AML-193 (cell line): ENCODE measurements around the gene CELSR3.

ENCODE experiments used
- DNase-seq, 2 experiments: peaks; one replicate each; lab custom pipeline; 2025; lab: John Stamatoyannopoulos, UW

Gene CELSR3, protein sequence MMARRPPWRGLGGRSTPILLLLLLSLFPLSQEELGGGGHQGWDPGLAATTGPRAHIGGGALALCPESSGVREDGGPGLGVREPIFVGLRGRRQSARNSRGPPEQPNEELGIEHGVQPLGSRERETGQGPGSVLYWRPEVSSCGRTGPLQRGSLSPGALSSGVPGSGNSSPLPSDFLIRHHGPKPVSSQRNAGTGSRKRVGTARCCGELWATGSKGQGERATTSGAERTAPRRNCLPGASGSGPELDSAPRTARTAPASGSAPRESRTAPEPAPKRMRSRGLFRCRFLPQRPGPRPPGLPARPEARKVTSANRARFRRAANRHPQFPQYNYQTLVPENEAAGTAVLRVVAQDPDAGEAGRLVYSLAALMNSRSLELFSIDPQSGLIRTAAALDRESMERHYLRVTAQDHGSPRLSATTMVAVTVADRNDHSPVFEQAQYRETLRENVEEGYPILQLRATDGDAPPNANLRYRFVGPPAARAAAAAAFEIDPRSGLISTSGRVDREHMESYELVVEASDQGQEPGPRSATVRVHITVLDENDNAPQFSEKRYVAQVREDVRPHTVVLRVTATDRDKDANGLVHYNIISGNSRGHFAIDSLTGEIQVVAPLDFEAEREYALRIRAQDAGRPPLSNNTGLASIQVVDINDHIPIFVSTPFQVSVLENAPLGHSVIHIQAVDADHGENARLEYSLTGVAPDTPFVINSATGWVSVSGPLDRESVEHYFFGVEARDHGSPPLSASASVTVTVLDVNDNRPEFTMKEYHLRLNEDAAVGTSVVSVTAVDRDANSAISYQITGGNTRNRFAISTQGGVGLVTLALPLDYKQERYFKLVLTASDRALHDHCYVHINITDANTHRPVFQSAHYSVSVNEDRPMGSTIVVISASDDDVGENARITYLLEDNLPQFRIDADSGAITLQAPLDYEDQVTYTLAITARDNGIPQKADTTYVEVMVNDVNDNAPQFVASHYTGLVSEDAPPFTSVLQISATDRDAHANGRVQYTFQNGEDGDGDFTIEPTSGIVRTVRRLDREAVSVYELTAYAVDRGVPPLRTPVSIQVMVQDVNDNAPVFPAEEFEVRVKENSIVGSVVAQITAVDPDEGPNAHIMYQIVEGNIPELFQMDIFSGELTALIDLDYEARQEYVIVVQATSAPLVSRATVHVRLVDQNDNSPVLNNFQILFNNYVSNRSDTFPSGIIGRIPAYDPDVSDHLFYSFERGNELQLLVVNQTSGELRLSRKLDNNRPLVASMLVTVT (N-terminal part only)

DNA sequence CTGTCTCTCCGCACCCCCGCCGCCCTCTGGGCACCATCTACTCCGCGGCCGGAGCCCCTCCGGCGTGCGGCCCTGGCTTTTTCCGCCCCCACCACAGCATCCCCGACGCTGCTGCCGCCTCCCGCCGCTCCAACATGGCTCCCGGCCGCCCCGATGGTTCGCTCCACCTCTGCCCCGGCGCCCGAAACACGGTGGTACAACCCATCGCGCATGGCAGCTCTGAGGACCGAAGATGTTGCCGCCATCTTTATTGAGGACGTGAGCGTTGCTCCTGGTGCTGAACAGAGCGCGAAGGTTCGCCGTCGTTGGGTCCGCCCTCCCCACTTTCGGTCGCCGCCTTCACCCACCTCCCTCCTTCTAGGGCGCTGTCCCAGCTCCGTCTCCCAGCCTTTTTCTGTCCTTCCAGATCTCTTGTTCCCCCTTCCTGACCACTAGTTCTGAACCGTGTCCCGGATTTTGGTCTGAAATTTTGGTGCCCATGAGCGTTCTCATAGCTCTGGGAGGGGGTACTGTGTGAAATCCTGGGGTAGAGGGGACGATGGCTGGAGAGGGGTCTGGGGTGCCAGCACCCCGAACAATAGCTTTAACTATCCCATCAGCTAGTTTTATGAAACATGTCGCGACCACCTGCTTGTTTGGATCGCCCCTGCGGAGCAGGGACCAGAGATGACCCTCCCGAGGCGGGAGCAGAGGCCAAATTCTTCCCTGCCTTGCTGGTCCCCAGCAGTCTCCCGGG lies at the start of gene CELSR3:
CELSR3 (minus strand) TSS at position 134 of the 736 bp plus-strand sequence. CDS start 252 bp downstream, outside the sequence.
- no peak for DNase-seq

DNA sequence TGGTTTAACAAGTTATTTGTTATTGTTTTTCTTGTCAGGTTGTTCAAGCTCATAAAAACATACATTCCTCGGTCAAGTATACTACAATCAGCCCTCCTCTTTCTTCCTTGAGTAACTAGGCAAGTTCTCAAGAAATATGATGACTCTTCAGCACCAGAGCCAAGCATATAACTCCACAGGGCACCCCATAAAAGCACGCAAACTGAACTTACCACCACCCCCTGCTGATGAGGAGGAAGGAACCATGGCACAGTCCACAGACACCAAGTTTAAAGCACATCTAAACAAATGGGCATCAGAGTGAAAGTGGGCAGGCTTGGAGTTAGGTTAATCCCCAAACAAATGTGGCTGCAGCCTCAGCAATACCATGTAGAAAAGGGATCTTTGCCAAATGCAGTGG lies 49.0 kb upstream of the CELSR3 start:
- no peak for DNase-seq

GRCh38 chr3:48709051-48709461 lies 46.4 kb upstream of the CELSR3 start:
- no peak for DNase-seq

GRCh38 chr3:48708481-48708889 lies 45.8 kb upstream of the CELSR3 start:
- no peak for DNase-seq

DNA sequence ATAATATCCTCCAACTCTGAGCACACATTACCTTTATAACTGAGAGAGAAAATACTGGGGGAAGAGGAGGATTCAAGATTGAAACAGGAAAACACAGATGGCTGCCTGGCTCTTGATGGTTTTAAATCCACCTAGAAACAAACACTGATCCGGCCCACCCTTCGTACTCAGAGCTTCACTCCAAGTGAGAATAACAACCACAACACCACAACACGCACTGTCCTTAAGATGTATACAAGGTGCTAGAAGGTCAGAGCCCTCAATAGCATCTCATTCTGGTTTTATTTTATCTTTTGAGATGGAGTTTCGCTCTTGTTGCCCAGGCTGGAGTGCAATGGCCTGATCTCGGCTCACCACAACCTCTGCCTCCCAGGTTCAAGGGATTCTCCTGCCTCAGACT lies 44.5 kb upstream of the CELSR3 start:
- no peak for DNase-seq

- no peak for DNase-seq
Measured at GRCh38 chr3:48702320-48702920, 39.7 kb upstream of the CELSR3 start.

GRCh38 chr3:48700731-48701405 lies 38.2 kb upstream of the CELSR3 start:
- no peak for DNase-seq

DNA sequence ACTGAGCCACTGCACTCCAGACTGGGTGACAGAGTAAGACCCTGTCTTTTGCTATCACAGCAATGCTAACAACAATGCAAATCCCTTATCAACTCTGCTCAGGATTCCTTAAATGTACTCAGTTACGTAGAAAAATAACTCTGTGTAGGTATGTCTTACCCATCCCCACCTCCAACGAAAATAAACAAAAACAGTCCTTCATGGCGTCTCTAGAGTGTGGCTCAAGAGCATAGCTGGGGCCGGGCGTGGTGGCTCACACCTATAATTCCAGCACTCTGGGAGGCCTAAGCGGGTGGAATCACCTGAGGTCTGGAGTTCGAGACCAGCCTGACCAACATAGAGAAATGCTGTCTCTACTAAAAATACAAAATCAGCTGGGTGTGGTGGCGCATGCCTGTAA lies 36.2 kb upstream of the CELSR3 start:
- DNase-seq = no peak

DNA sequence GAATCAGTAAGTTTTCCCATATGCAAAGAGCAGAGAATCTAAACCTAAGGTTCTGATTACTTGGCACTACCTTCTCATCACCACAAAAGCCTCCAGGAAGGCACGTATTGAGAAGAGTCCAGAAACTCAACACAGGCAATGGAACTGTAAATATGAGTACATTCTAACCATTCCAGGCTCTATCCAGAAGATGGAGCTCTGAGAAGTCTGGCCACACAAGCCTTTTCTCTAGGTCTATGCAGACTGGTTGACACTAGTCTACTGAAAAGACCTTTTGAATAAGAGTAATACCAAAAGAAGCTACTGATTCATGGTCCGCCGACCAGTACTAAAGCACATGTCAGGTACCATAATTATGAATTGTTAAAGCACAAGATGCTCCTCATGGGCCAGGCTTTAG lies 35.3 kb upstream of the CELSR3 start:
- no peak for DNase-seq

- no peak for DNase-seq
Measured at GRCh38 chr3:48696601-48697000, 33.9 kb upstream of the CELSR3 start.

DNA sequence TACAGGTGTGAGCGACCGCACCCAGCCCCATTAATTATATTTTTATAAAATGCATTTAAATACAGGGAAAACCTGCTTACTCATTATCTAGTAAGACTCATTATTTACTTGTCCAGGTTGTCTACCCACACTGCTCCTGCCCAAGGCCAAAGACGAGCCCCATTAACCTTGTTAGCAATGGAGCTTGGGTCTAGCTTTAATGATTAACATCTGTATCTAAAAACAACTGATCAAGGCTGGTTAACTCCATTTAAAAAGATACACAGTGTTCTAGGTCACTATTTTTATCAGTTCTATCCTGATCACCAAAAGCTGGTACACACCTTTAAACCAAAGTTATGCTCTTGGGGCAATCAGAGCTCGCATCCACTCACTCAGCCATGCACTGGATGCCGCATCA lies 33.5 kb upstream of the CELSR3 start:
- DNase-seq = no peak

- DNase-seq = no peak
Measured at GRCh38 chr3:48695393-48695753, 32.7 kb upstream of the CELSR3 start.

GRCh38 chr3:48694610-48695392 lies 32.1 kb upstream of the CELSR3 start:
- DNase-seq = no peak

GRCh38 chr3:48693826-48694225 lies 31.1 kb upstream of the CELSR3 start:
- no peak for DNase-seq

GRCh38 chr3:48692551-48692950 lies 29.9 kb upstream of the CELSR3 start:
- no peak for DNase-seq

DNA sequence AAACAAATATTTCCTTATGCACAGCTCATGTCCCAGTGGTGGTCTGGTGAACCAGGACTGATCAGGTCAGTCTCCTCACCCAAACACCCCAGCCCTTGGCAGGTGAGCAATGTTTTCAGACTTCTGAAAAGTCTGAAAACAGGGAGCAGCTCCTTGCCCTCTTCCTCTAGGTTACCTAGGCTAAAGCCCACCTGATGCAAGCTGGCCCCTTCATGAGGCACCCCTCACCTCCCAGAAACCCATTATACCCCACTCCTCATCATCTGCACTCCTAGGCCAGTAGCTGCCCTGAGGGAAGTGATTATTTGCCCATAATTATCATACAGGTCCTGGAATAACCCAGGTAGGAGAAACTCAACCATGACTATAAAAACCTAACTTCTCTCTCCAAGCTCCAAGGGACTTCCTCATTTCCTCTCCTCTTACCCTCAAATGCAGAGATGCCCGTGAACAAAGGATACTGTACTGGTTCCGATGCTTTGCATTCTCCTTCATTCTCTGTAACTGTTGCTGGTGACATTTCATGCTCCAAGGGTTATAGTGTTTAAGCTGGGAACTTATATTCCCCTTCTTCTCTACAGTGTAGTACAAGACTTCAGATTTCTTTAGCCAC lies 28.3 kb upstream of the CELSR3 start:
- no peak for DNase-seq

- DNase-seq = no peak
Measured at GRCh38 chr3:48689384-48689783, 26.7 kb upstream of the CELSR3 start.

GRCh38 chr3:48688737-48689075 lies 26.0 kb upstream of the CELSR3 start:
- no peak for DNase-seq

DNA sequence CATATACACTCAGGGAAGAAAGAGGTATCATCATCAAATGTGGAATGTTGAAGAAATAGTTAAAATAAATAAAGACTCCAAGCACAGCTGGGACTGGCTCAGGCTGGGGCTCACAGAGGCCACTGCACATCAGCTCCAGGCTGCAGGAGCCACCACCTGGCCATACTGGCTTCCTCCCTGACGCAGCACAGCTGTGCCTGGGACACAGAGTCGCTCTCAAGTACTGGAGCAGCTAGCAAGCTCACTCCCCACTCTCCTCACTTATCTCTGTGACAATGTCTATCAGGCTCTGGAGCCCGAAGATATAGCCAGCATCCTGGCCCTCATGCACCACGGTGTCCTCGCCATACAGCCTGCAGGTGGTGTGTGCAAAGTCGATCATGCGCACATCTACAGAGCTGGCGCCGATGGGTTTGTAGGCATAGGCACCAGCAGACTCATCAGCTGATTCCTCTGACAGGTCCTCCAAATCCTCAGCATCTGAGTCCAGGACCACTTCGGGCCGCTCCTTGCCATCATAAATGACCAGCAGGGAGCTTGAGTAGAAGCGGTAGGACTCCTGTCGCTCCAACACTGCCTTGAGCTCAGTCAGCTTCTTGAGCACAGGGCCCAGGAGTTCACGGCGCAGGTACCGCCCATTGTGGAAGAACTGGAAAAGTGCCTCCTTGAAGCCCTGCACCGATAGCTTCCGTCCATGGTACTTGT lies 25.5 kb upstream of the CELSR3 start:
- no peak for DNase-seq
